Sigmoid colon (tissue), 4 donors: ENCODE results near the gene GNAI3.

Source experiments
- EP300 ChIP-seq, 4 donors: sonication (generic); formaldehyde crosslinking; IDR thresholded peaks; one replicate each; pipeline ENCODE4 v1.6.1; 2017; ENCODE audit warnings: antibody characterized with exemption in 4 of 4
- POLR2AphosphoS5 ChIP-seq, 4 donors: sonication (generic); formaldehyde crosslinking; IDR thresholded peaks; one replicate each; pipeline ENCODE4 v1.6.1; 2017; ENCODE audit warnings: antibody characterized with exemption in 4 of 4
- TF ChIP-seq, protein P1 (sequence below), 4 experiments: fragments of 450-650 bp in 3 of 4; fragments of 200-600 bp in 1 of 4; IDR thresholded peaks; one replicate each; pipeline ENCODE4 v1.5.1; 2016 to 2019; ENCODE audit warnings: antibody characterized with exemption in 4 of 4, mild to moderate bottlenecking in 3 of 4, moderate library complexity in 2 of 4

GRCh38 chr1:109573785-109574184 lies 25.4 kb downstream of the GNAI3 start:
- TF ChIP-seq, protein P1, sequence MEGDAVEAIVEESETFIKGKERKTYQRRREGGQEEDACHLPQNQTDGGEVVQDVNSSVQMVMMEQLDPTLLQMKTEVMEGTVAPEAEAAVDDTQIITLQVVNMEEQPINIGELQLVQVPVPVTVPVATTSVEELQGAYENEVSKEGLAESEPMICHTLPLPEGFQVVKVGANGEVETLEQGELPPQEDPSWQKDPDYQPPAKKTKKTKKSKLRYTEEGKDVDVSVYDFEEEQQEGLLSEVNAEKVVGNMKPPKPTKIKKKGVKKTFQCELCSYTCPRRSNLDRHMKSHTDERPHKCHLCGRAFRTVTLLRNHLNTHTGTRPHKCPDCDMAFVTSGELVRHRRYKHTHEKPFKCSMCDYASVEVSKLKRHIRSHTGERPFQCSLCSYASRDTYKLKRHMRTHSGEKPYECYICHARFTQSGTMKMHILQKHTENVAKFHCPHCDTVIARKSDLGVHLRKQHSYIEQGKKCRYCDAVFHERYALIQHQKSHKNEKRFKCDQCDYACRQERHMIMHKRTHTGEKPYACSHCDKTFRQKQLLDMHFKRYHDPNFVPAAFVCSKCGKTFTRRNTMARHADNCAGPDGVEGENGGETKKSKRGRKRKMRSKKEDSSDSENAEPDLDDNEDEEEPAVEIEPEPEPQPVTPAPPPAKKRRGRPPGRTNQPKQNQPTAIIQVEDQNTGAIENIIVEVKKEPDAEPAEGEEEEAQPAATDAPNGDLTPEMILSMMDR (IDR thresholded peaks at IDR 0.05): no peak
- TF ChIP-seq POLR2AphosphoS5 (IDR thresholded peaks at IDR 0.05): no peak
- no peak for TF ChIP-seq EP300 (IDR thresholded peaks at IDR 0.05)
